A549 (cell line): ENCODE results near the gene SLC5A10. TPM values are rescaled to one million over a fixed set of nuclear protein-coding genes. Genes with fewer than 3 reads are reported as not detected.

Source experiments
- ATAC-seq, 2 experiments: fragments of 200-7000 bp in 1 of 2; fragments of >200 bp in 1 of 2; cut with Nextera tagmentation in 1 of 2; cut with Tn5 transposase in 1 of 2; 3 replicates each; pipeline versions ENCODE4 v1.8.0 to v1.9.1; 2018 to 2020; ENCODE audit warnings: mild to moderate bottlenecking in 1 of 2, moderate library complexity in 1 of 2
- CTCF ChIA-PET: fragments of 300-600 bp; sonication (Branson Sonifier 250); formaldehyde crosslinking; extraction: SDS; loops from one replicate; lab custom pipeline; 2021; ENCODE audit warnings: antibody characterized with exemption, inconsistent platforms; lab: Yijun Ruan, JAX
- POLR2A ChIA-PET: fragments of 350-600 bp; formaldehyde crosslinking; extraction: SDS; loops from one replicate; lab custom pipeline; 2021; ENCODE audit warnings: antibody characterized with exemption, inconsistent platforms; lab: Yijun Ruan, JAX
- DNase-seq, 2 experiments: peaks; one replicate each; pipeline versions ENCODE4 v3.0.0 to v3.0.0-alpha.2; 2011 to 2016; ENCODE audit warnings: low read depth in 1 of 2, low spot score in 1 of 2
- FAIRE-seq: peaks from 2 replicates; lab custom pipeline; 2011; peaks lifted over from hg19 to GRCh38; lab: Jason Lieb, UNC
- H3K27ac ChIP-seq, 2 experiments: fragments of >200 bp; sonication (Bioruptor Twin); formaldehyde crosslinking; 3 replicates each; pipeline ENCODE4 v1.5.1; 2016 to 2017
- H3K4me1 ChIP-seq: fragments of >200 bp; sonication (Bioruptor Twin); formaldehyde crosslinking; 3 replicates; pipeline ENCODE4 v1.6.1; 2016
- H3K4me2 ChIP-seq: fragments of >200 bp; sonication (Bioruptor Twin); formaldehyde crosslinking; 3 replicates; pipeline ENCODE4 v1.6.1; 2016
- H3K4me3 ChIP-seq: fragments of >200 bp; sonication (Bioruptor Twin); formaldehyde crosslinking; 3 replicates; pipeline ENCODE4 v1.5.1; 2016
- H3K9me3 ChIP-seq: fragments of >200 bp; sonication (Bioruptor Twin); formaldehyde crosslinking; 3 replicates; pipeline ENCODE4 v1.6.1; 2016
- BHLHE40 ChIP-seq: IDR thresholded peaks from 2 replicates; pipeline ENCODE4 v1.6.1; 2012; ENCODE audit warnings: low read depth, low read length, inconsistent platforms
- CHD4 ChIP-seq: fragments of 200-600 bp; sonication (generic); IDR thresholded peaks from 2 replicates; pipeline ENCODE4 v1.6.1; 2016; ENCODE audit warnings: antibody characterized with exemption, mild to moderate bottlenecking, borderline replicate concordance
- E2F6 ChIP-seq: IDR thresholded peaks from 2 replicates; pipeline ENCODE4 v1.6.1; 2012; ENCODE audit warnings: low read depth, borderline replicate concordance
- ELK1 ChIP-seq: fragments of 150-350 bp; IDR thresholded peaks from 2 replicates; pipeline ENCODE4 v1.6.1; 2014; ENCODE audit warnings: low read depth, mild to moderate bottlenecking, low read length
- FOSB ChIP-seq: fragments of 250-450 bp; sonication (Bioruptor Pico); IDR thresholded peaks from 2 replicates; pipeline ENCODE4 v1.5.0; 2020; ENCODE audit warnings: mild to moderate bottlenecking, moderate library complexity
- HES2 ChIP-seq: fragments of >200 bp; sonication (Bioruptor Twin); formaldehyde crosslinking; IDR thresholded peaks from 2 replicates; pipeline ENCODE4 v1.6.1; 2016
- HEYL ChIP-seq: fragments of 250-450 bp; sonication (Bioruptor Pico); IDR thresholded peaks from 2 replicates; pipeline ENCODE4 v1.8.0; 2021; ENCODE audit warnings: mild to moderate bottlenecking, moderate library complexity
- HMGXB4 ChIP-seq: fragments of 250-450 bp; sonication (Bioruptor Pico); IDR thresholded peaks from 2 replicates; pipeline ENCODE4 v1.5.0; 2021; ENCODE audit warnings: mild to moderate bottlenecking, moderate library complexity, borderline replicate concordance
- HOXA7 ChIP-seq: fragments of 250-450 bp; sonication (Bioruptor Pico); IDR thresholded peaks from 2 replicates; pipeline ENCODE4 v1.5.0; 2020; ENCODE audit warnings: mild to moderate bottlenecking, moderate library complexity
- HOXB13 ChIP-seq: fragments of 250-450 bp; sonication (Bioruptor Pico); IDR thresholded peaks from 2 replicates; pipeline ENCODE4 v1.5.0; 2020; ENCODE audit warnings: low read depth, mild to moderate bottlenecking, moderate library complexity
- MAFK ChIP-seq: fragments of 450-650 bp; IDR thresholded peaks from 2 replicates; pipeline ENCODE4 v1.6.1; 2014; ENCODE audit not compliant: partially characterized antibody
- MYC ChIP-seq: IDR thresholded peaks from 2 replicates; pipeline ENCODE4 v1.6.1; 2012; ENCODE audit warnings: mild to moderate bottlenecking, inconsistent platforms, low read length, improper control_type of control experiment, borderline replicate concordance
- NFE2L2 ChIP-seq: fragments of 150-350 bp; conservative IDR thresholded peaks from 2 replicates; pipeline ENCODE4 v1.6.1; 2014; ENCODE audit warnings: low read length
- RNF2 ChIP-seq: fragments of 200-600 bp; sonication (generic); IDR thresholded peaks from 2 replicates; pipeline ENCODE4 v1.6.1; 2016; ENCODE audit warnings: low read depth, mild to moderate bottlenecking, antibody characterized with exemption, moderate library complexity, borderline replicate concordance
- TFCP2L1 ChIP-seq: fragments of 250-450 bp; sonication (Bioruptor Pico); IDR thresholded peaks from 2 replicates; pipeline ENCODE4 v1.5.0; 2021; ENCODE audit warnings: mild to moderate bottlenecking
- TP53 ChIP-seq: fragments of 250-450 bp; sonication (Bioruptor Pico); IDR thresholded peaks from 2 replicates; pipeline ENCODE4 v1.5.0; 2021; ENCODE audit warnings: mild to moderate bottlenecking, moderate library complexity
- ZC3H11A ChIP-seq: fragments of 450-650 bp; IDR thresholded peaks from 2 replicates; pipeline ENCODE4 v1.6.1; 2014; ENCODE audit warnings: antibody characterized with exemption, mild to moderate bottlenecking
- ZFP36 ChIP-seq: fragments of 450-650 bp; IDR thresholded peaks from 2 replicates; pipeline ENCODE4 v1.6.1; 2014; ENCODE audit warnings: borderline replicate concordance; ENCODE audit not compliant: partially characterized antibody
- ZNF302 ChIP-seq: fragments of 250-450 bp; sonication (Bioruptor Pico); IDR thresholded peaks from 2 replicates; pipeline ENCODE4 v1.9.0; 2021; ENCODE audit warnings: inconsistent platforms, mild to moderate bottlenecking, moderate library complexity
- WGBS: methylation state at CpG from one replicate; pipeline ENCODE4 v1.1.6; 2017; ENCODE audit errors: missing lambda C conversion rate; 5-methylcytosine and 5-hydroxymethylcytosine counted together
- polyA plus RNA-seq, 4 experiments: library from polyadenylated mRNA; depleted of rRNA in 3 of 4; stranded (reverse); fragments of >200 nt; fragmentation: RNase III in 1 of 4; extraction: RNeasy Plus Mini Kit Qiagen cat#74134 plus additional on column Dnase treatment in 1 of 4; gene quantifications; 2 replicates in 3 of 4; 3 replicates in 1 of 4; pipeline ENCODE4 v1.2.3, GENCODE V29; 2011 to 2017

SLC5A10 gene
- polyA plus RNA-seq, 2 of the 4 experiments (the other 2 are of a cell fraction): 0.15 to 0.28 TPM

- WGBS: 82% methylated on average over 9 of the region's 9 CpGs
- peaks cover 52% of the 10 kb centered on the region for H3K4me1 ChIP-seq
- H3K9me3 ChIP-seq: no peaks in the 10 kb centered on the region
- DNase-seq (no peak), FAIRE-seq (no peak)
- peak overlapping the region in 1 of 2 experiments; percentile 86; a peak in 4 of 6 replicates for H3K27ac ChIP-seq
- POLR2A ChIA-PET: no interaction called here
- TF ChIP-seq HEYL (CRISPR knock-in tag): no peak
- no peak for TF ChIP-seq NFE2L2
- no peak for TF ChIP-seq HMGXB4 (CRISPR knock-in tag)
- no peak for TF ChIP-seq TFCP2L1
- TF ChIP-seq ELK1: no peak
- no peak for TF ChIP-seq ZC3H11A
- no peak for TF ChIP-seq BHLHE40
- TF ChIP-seq, all 56 proteins: peak for 0
- Histone ChIP-seq H3K4me2 (no peak overlapping the region), H3K4me3 (no peak overlapping the region)
- ATAC-seq: no peak
- CTCF ChIA-PET: interaction anchor here (1.3 to 8.8 kb wide), 3 partner anchors 12 to 49 kb away, joined by 6 to 215 read pairs (median 110); partner anchors contain the start of gene SLC5A10
Measured at GRCh38 chr17:18964018-18964351, 12.0 kb downstream of the SLC5A10 start.

- DNase-seq (no peak), FAIRE-seq (no peak), ATAC-seq (no peak)
- no peak overlapping the region for H3K4me2 ChIP-seq
- H3K27ac ChIP-seq: peak overlapping the region in 1 of 2 experiments; percentile 86; a peak in 4 of 6 replicates
- ChIA-PET POLR2A (no interaction called here), CTCF (interaction anchor here (1.3 to 8.8 kb wide), 3 partner anchors 12 to 48 kb away, joined by 6 to 215 read pairs (median 110); partner anchors contain the start of gene SLC5A10)
- TF ChIP-seq BHLHE40: no peak
- no peak for TF ChIP-seq CHD4
- no peak for TF ChIP-seq HOXA7 (CRISPR knock-in tag)
- TF ChIP-seq ZNF302 (CRISPR knock-in tag): no peak
- TF ChIP-seq NFE2L2: no peak
- no peak for TF ChIP-seq MAFK
- TF ChIP-seq HEYL (CRISPR knock-in tag): no peak
- TF ChIP-seq FOSB (CRISPR knock-in tag): no peak
- TF ChIP-seq E2F6: no peak
- TF ChIP-seq HOXB13 (CRISPR knock-in tag): no peak
- no peak for TF ChIP-seq TP53 (CRISPR knock-in tag)
- no peak for TF ChIP-seq ZFP36
- TF ChIP-seq RNF2: no peak
- no peak for TF ChIP-seq MYC
- TF ChIP-seq HES2: no peak
- 89% methylated on average over 9 of the region's 9 CpGs for WGBS
- H3K4me3 ChIP-seq: no peak overlapping the region
- peaks cover 58% of the 10 kb centered on the region for H3K4me1 ChIP-seq
- H3K9me3 ChIP-seq: no peaks in the 10 kb centered on the region
Measured at GRCh38 chr17:18964550-18964949, 12.6 kb downstream of the SLC5A10 start.
